Thyroid gland (tissue), 4 donors: ENCODE measurements around the gene ASB7.

Experiments
- POLR2A ChIP-seq, 2 donors: fragments of 450-650 bp; IDR thresholded peaks; one replicate each; pipeline ENCODE4 v1.6.1; 2017; ENCODE audit warnings: antibody characterized with exemption in 2 of 2, mild to moderate bottlenecking in 2 of 2, moderate library complexity in 1 of 2
- TF ChIP-seq, protein P1 (sequence below), 6 experiments: fragments of 200-600 bp in 3 of 6; fragments of 450-650 bp in 3 of 6; sonication (generic) in 3 of 6; IDR thresholded peaks; one replicate each; pipeline ENCODE4 v1.5.1; 2016 to 2019; ENCODE audit warnings: antibody characterized with exemption in 6 of 6, mild to moderate bottlenecking in 2 of 6, inconsistent platforms in 1 of 6, moderate library complexity in 1 of 6

DNA sequence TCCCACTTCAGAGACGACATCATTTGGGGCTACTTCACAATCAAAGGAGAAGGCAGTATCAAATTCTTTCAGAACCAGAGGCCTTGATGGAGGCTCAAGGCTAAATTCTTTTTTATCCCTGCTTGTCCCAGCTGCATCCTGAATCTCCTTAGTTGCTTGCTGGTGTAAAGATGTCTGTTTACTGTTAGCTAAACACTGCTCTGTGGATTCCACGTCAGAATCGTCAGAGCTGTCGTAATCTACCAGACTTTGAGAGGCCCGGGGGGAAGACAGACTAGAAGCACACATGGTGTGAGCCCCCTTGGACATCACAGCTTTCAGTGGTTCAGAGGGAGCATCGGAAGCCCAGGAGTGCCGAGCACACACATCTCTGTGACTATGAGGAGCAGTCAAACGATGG is 33.0 kb upstream of the ASB7 start:
- TF ChIP-seq, protein P1, sequence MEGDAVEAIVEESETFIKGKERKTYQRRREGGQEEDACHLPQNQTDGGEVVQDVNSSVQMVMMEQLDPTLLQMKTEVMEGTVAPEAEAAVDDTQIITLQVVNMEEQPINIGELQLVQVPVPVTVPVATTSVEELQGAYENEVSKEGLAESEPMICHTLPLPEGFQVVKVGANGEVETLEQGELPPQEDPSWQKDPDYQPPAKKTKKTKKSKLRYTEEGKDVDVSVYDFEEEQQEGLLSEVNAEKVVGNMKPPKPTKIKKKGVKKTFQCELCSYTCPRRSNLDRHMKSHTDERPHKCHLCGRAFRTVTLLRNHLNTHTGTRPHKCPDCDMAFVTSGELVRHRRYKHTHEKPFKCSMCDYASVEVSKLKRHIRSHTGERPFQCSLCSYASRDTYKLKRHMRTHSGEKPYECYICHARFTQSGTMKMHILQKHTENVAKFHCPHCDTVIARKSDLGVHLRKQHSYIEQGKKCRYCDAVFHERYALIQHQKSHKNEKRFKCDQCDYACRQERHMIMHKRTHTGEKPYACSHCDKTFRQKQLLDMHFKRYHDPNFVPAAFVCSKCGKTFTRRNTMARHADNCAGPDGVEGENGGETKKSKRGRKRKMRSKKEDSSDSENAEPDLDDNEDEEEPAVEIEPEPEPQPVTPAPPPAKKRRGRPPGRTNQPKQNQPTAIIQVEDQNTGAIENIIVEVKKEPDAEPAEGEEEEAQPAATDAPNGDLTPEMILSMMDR (IDR thresholded peaks at IDR 0.05) = no peak
- no peak for TF ChIP-seq POLR2A (IDR thresholded peaks at IDR 0.05)
